NB4 (cell line): ENCODE measurements around the gene CNKSR3.

ENCODE experiments used
- DNase-seq: peaks from one replicate; pipeline ENCODE4 v3.0.0; 2010; ENCODE audit warnings: low read depth
- H3K4me3 ChIP-seq: one replicate; pipeline ENCODE4 v1.5.1; 2011; ENCODE audit warnings: mild to moderate bottlenecking, low read depth, low read length, moderate library complexity
- MYC ChIP-seq: IDR thresholded peaks from 2 replicates; pipeline ENCODE4 v1.6.1; 2011; ENCODE audit warnings: low read depth, low read length
- POLR2A ChIP-seq: IDR thresholded peaks from 2 replicates; pipeline ENCODE4 v1.6.1; 2011; ENCODE audit warnings: mild to moderate bottlenecking; ENCODE audit not compliant: insufficient read length; ENCODE audit errors: extremely low read depth
- TF ChIP-seq, protein P1 (sequence below): IDR thresholded peaks from 2 replicates; pipeline ENCODE4 v1.6.1; 2011; ENCODE audit warnings: low read depth, low read length
- TF ChIP-seq, protein P2 (sequence below): IDR thresholded peaks from one replicate; pipeline ENCODE4 v1.5.1; 2012; ENCODE audit warnings: low read depth, low read length

The CNKSR3 gene

DNA sequence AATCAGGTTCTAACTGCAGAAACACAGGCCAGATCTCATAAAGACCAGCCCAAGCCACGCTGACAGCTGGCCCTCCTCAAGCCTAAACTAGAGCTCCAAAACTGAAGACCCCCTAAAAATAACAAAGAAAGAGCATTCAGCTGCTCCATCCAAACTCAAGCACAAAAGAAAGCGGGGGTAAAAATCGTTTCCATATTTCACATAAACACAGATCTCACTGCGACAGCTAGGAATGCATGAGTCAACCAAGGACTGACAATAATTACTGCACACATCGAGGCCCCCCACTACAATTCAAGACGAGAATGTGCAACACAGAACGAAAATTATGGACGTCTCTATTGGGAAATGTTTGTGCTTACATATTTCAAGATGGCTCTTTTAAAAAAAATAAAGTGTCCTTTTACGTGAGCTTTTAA is 31.1 kb downstream of the CNKSR3 start:
- H3K4me3 ChIP-seq, result no peak overlapping the region
- DNase-seq, result no peak
- TF ChIP-seq POLR2A, result no peak
- TF ChIP-seq, protein P1, sequence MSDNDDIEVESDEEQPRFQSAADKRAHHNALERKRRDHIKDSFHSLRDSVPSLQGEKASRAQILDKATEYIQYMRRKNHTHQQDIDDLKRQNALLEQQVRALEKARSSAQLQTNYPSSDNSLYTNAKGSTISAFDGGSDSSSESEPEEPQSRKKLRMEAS, result no peak
- TF ChIP-seq, protein P2, sequence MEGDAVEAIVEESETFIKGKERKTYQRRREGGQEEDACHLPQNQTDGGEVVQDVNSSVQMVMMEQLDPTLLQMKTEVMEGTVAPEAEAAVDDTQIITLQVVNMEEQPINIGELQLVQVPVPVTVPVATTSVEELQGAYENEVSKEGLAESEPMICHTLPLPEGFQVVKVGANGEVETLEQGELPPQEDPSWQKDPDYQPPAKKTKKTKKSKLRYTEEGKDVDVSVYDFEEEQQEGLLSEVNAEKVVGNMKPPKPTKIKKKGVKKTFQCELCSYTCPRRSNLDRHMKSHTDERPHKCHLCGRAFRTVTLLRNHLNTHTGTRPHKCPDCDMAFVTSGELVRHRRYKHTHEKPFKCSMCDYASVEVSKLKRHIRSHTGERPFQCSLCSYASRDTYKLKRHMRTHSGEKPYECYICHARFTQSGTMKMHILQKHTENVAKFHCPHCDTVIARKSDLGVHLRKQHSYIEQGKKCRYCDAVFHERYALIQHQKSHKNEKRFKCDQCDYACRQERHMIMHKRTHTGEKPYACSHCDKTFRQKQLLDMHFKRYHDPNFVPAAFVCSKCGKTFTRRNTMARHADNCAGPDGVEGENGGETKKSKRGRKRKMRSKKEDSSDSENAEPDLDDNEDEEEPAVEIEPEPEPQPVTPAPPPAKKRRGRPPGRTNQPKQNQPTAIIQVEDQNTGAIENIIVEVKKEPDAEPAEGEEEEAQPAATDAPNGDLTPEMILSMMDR, result no peak
- no peak for TF ChIP-seq MYC

DNA sequence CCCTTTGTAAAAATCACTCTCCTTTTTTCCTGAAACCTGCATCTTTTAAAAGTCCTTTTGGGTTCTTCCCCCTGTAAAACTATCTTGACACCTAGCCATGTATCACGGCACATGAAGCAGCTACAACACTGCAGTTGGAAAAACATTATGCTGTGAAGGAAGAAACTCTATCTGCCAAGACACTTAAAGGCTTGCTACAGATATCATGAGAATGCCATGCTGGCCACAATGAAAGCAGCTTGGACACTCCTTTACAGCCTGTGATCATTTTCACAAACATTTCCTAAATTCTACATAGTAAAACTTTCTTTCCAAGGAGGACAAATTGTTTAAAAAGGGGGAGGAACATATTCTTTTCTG is 31.8 kb downstream of the CNKSR3 start:
- TF ChIP-seq MYC, result no peak
- no peak for TF ChIP-seq POLR2A
- TF ChIP-seq, protein P1, result no peak
- TF ChIP-seq, protein P2, result no peak
- H3K4me3 ChIP-seq, result no peak overlapping the region
- no peak for DNase-seq

DNA sequence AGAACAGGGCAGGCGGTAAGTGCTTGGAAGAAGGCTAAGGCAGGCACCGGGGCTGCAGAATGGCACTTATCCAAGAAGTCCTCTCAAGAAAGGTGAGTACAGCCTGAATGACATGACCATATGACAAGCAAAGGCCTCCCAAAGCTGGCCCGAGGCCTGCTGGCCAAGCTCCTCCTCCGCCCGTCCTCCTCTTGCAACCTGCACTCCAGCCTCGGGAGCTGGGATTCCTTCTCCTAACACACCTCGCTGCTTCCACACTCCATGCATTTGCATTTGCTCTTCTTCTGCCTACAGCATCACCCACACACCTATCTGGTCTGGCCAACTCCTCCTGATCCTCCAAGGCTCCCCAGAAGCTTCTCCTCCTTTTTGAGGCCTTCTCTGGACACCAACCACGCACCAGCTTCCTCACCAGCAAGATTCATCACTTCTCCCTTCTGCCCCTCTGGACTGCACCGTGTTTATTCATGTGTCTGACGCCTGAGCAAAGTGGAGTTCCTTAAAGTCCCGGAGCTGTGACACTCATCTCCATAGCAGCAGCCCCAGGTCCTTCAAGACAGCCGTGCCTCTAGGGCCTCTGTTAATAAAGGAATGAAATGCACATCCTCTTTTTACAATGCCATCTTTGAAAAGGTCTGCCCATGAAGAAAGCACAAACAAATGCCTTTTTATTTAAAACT is 32.3 kb downstream of the CNKSR3 start:
- DNase-seq, result no peak
- no peak for TF ChIP-seq POLR2A
- no peak for TF ChIP-seq MYC
- TF ChIP-seq, protein P2, result no peak
- TF ChIP-seq, protein P1, result no peak
- H3K4me3 ChIP-seq, result no peak overlapping the region

DNA sequence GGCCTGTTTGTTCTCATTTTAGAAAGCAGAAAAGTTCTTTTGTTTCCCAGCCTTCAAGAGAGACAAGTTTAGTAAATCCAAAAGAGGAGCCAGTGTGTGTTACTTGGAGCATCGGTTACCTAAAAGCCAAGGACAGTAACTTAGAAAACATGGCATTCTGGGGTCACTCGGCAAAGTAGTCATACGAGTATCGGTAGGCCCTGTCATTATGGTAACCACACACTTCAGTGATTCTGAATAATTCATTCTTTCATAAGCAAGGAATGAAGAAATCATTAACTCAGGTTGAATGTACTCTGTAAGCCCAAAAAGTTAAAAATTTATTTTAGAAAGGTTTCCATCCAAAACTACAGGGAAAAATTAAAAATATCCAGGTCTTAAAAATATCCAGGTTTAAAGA is 34.0 kb downstream of the CNKSR3 start:
- no peak for TF ChIP-seq MYC
- TF ChIP-seq, protein P1, result no peak
- no peak overlapping the region for H3K4me3 ChIP-seq
- no peak for DNase-seq

DNA sequence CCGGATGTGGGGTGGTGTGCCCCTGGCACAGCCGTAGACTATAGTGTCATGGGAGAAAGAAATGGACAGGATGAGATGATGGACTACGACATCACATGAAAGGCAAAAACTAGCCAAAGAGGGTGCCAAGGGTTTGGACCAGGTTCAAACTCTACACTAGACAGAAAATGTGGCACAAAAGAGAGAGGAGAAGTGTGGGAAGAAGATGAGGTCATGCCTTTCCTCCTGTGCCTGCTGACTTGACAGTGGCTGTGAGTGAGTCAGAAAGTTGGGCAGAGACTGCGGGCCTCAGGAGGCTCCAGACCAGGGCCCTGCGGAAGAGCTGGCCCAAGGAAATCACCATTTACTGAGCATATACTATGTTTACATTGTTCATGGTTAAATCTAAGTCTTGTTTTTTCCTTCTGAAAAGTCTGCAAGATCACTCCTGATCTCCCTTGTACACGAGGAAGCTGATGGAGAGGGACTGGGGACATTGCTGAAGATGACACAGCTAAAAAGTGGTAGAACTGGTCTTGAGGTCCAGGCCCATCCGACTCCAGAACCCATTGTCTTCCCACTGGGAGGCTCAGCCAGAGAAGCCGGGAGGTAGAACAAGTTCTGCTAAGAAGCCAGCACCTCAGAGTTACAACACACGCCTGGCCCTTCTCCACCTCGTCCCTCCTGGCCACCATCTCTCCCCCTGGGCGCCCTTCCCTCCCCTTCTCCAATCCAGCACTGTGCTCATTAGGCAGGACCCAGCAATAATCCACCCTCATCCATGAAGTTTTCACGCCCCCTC is 35.6 kb downstream of the CNKSR3 start:
- no peak overlapping the region for H3K4me3 ChIP-seq
- TF ChIP-seq, protein P1, result no peak
- TF ChIP-seq POLR2A (no peak), MYC (no peak)
- TF ChIP-seq, protein P2, result no peak
- DNase-seq, result no peak

DNA sequence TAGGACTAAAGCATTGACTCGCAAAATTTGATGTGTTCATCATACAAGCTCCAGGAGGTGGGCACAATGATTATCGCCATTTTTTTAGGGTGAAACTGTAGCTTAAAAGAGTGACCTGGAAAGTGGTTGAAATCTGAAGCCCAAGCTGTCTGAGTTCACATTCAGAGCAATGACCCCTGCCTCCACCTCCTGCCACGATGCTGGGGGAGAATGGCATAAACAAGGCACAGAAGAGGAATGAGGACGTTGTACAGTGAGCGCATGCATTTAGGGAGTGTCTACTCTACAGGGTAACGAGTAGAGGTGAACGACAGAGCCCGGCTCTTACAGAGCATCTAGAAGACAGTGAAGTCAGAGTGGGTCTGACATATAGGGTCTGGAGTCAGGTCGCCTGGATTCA is 37.2 kb downstream of the CNKSR3 start:
- no peak overlapping the region for H3K4me3 ChIP-seq
- no peak for DNase-seq
- TF ChIP-seq MYC, result no peak
